PC-9 (cell line): ENCODE results near the gene PHLDA2.

Experiments
- EZH2 ChIP-seq: fragments of 200-600 bp; sonication (generic); IDR thresholded peaks from 2 replicates; pipeline ENCODE4 v1.8.0; 2017; ENCODE audit warnings: antibody characterized with exemption, low read depth
- TF ChIP-seq, protein P1 (sequence below): fragments of 200-600 bp; sonication (generic); conservative IDR thresholded peaks from 2 replicates; pipeline ENCODE4 v1.6.1; 2017; ENCODE audit warnings: mixed run types, antibody characterized with exemption, mild to moderate bottlenecking, moderate library complexity

DNA sequence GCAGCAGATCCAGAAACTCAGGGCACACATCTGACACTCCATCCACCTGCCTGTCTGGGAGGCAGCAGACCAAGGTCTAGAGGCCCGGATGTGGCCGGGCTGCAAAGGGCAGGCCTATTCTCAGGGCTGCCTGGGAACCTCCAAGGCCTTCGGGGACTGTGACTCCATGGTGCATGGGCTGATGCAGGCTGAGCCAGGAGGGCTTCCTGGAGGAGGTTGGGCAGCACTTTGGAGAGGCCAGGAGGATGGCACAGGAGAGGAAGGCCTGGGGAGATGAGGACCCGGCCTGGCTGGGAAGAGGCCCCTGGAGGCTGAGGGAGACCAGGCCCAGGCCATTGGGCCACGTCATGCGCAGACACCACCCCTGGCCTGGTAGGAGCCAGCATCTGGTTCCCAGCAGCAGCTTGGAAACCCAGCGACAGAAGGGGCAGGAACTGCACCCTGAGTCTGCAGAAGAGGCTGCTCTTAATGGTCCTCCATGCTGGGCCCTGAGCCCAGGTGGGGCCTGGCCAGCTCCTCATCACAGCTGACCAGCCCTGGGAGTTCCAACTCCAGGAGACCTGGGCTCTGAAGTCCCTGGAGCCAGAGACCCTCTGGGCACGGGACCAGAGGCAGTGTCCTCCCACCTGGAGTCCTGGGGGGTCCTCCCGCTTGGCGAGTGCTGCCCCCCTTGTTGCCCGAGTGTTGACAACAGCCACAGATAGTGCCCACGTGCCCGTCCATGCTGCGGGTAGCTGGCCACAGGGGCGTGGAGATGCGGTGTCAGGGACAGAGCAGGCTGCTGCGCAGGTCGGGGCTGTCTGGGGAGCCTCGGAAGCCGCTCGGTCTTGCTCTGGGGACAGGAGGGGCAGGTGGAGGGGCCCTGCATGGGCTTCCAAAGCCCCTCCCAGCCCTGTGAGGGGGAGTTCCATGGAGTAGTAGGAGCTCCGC is 5.5 kb downstream of the PHLDA2 start:
- TF ChIP-seq, protein P1, sequence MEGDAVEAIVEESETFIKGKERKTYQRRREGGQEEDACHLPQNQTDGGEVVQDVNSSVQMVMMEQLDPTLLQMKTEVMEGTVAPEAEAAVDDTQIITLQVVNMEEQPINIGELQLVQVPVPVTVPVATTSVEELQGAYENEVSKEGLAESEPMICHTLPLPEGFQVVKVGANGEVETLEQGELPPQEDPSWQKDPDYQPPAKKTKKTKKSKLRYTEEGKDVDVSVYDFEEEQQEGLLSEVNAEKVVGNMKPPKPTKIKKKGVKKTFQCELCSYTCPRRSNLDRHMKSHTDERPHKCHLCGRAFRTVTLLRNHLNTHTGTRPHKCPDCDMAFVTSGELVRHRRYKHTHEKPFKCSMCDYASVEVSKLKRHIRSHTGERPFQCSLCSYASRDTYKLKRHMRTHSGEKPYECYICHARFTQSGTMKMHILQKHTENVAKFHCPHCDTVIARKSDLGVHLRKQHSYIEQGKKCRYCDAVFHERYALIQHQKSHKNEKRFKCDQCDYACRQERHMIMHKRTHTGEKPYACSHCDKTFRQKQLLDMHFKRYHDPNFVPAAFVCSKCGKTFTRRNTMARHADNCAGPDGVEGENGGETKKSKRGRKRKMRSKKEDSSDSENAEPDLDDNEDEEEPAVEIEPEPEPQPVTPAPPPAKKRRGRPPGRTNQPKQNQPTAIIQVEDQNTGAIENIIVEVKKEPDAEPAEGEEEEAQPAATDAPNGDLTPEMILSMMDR, result no peak
- TF ChIP-seq EZH2, result no peak
